Neural progenitor cell (in vitro differentiated cells): ENCODE measurements around the gene ATP10D. TPM values are rescaled to one million over a fixed set of nuclear protein-coding genes. Genes with fewer than 3 reads are reported as not detected.

Experiments used
- DNase-seq: peaks from one replicate; pipeline ENCODE4 v3.0.0-alpha.2; 2016; ENCODE audit warnings: low spot score
- H2AFZ ChIP-seq: fragments of 200-600 bp; sonication (generic); replicated peaks from 2 replicates; pipeline ENCODE4 v1.6.1; 2016; ENCODE audit warnings: antibody characterized with exemption
- H3F3A ChIP-seq: fragments of 200-600 bp; sonication (generic); 2 replicates; pipeline ENCODE4 v1.6.1; 2016; ENCODE audit warnings: antibody characterized with exemption, low read depth
- H3K27ac ChIP-seq: fragments of 200-600 bp; sonication (generic); 2 replicates; pipeline ENCODE4 v1.5.1; 2016; ENCODE audit warnings: mild to moderate bottlenecking
- H3K27me3 ChIP-seq: fragments of 200-600 bp; sonication (generic); 2 replicates; pipeline ENCODE4 v1.6.1; 2016; ENCODE audit warnings: mild to moderate bottlenecking, moderate library complexity
- H3K36me3 ChIP-seq: fragments of 200-600 bp; sonication (generic); 2 replicates; pipeline ENCODE4 v1.5.1; 2016
- H3K4me1 ChIP-seq: fragments of 200-600 bp; sonication (generic); 2 replicates; pipeline ENCODE4 v1.6.1; 2016; ENCODE audit warnings: mixed run types
- H3K4me2 ChIP-seq: fragments of 200-600 bp; sonication (generic); 2 replicates; pipeline ENCODE4 v1.6.1; 2016
- H3K4me3 ChIP-seq: fragments of 200-600 bp; sonication (generic); 2 replicates; pipeline ENCODE4 v1.5.1; 2016
- H3K79me2 ChIP-seq: fragments of 200-600 bp; sonication (generic); 2 replicates; pipeline ENCODE4 v1.6.1; 2016; ENCODE audit warnings: low read depth
- H3K9ac ChIP-seq: fragments of 200-600 bp; sonication (generic); 2 replicates; pipeline ENCODE4 v1.6.1; 2016
- H3K9me3 ChIP-seq: fragments of 200-600 bp; sonication (generic); 2 replicates; pipeline ENCODE4 v1.5.1; 2016; ENCODE audit warnings: low read depth
- H4K20me1 ChIP-seq: fragments of 200-600 bp; sonication (generic); 2 replicates; pipeline ENCODE4 v1.6.1; 2016; ENCODE audit warnings: low read depth
- H3K27ac Mint-ChIP-seq: 3 replicates; pipeline ENCODE4 v1.8.0; 2021; ENCODE audit warnings: mixed read lengths
- H3K27me3 Mint-ChIP-seq: 2 replicates; pipeline ENCODE4 v1.8.0; 2022; ENCODE audit warnings: low read depth, mild to moderate bottlenecking, inconsistent platforms, moderate library complexity, mixed read lengths; ENCODE audit not compliant: insufficient read depth
- H3K36me3 Mint-ChIP-seq: 3 replicates; pipeline ENCODE4 v1.8.0; 2021; ENCODE audit warnings: mixed read lengths
- H3K4me1 Mint-ChIP-seq: 3 replicates; pipeline ENCODE4 v1.8.0; 2021; ENCODE audit warnings: mixed read lengths
- H3K4me3 Mint-ChIP-seq: 3 replicates; pipeline ENCODE4 v1.8.0; 2021; ENCODE audit warnings: mild to moderate bottlenecking, moderate library complexity, mixed read lengths
- H3K9me3 Mint-ChIP-seq: 3 replicates; pipeline ENCODE4 v1.8.0; 2020; ENCODE audit warnings: mixed read lengths
- EZH2 ChIP-seq: fragments of 200-600 bp; sonication (generic); IDR thresholded peaks from 2 replicates; pipeline ENCODE4 v1.6.1; 2017; ENCODE audit warnings: antibody characterized with exemption, mild to moderate bottlenecking, moderate library complexity
- EZH2phosphoT487 ChIP-seq: fragments of 200-600 bp; sonication (generic); IDR thresholded peaks from 2 replicates; pipeline ENCODE4 v1.6.1; 2017; ENCODE audit warnings: antibody characterized with exemption
- total RNA-seq: library from RNA; depleted of rRNA; stranded (reverse); fragments of >200 nt; gene quantifications from 2 replicates; pipeline ENCODE4 v1.2.3, GENCODE V29; 2015; ENCODE audit warnings: low replicate concordance
- TF ChIP-seq, protein P1 (sequence below): fragments of 200-600 bp; sonication (generic); IDR thresholded peaks from 2 replicates; pipeline ENCODE4 v1.5.1; 2017; ENCODE audit warnings: antibody characterized with exemption, mild to moderate bottlenecking

Gene ATP10D
- total RNA-seq, 1 donor from 2014 or later: 8.1 TPM

DNA sequence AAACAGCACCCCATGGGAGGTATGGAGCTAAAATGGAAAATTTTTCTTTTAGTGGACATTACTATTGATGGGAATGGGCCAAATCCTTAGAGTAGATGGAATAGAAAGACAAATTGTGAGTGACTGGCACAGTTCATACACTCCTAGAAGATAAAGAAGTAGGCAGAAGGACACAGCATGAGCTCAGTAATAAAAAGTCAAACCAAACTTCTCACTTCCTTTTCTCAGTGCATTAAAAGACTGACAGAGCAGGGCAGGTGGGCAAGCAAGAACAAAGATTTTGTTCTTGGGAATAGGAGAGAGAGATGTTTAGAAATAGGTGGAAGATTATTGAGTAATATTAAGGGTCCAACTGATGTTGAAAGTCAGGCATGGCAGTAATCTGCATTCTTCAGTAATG lies 132.5 kb downstream of the ATP10D start:
- Histone ChIP-seq H3K4me3 (no peak overlapping the region), H4K20me1 (no peaks in the 10 kb centered on the region), H3K36me3 (no peaks in the 10 kb centered on the region), H3K4me2 (no peak overlapping the region), H3K79me2 (no peaks in the 10 kb centered on the region), H3K27me3 (no peaks in the 10 kb centered on the region), H3K9me3 (no peaks in the 10 kb centered on the region), H3F3A (no peaks in the 10 kb centered on the region), H3K4me1 (no peaks in the 10 kb centered on the region), H3K9ac (no peak overlapping the region), H3K27ac (no peak overlapping the region), H2AFZ (no peak overlapping the region)
- H3K27ac Mint-ChIP-seq: no peak overlapping the region
- H3K4me3 Mint-ChIP-seq: no peak overlapping the region
- H3K4me1 Mint-ChIP-seq: no peaks in the 10 kb centered on the region
- H3K9me3 Mint-ChIP-seq: no peaks in the 10 kb centered on the region
- peaks cover 2% of the 10 kb centered on the region for H3K27me3 Mint-ChIP-seq
- no peak for TF ChIP-seq EZH2phosphoT487
- no peak for DNase-seq
- H3K36me3 Mint-ChIP-seq: no peaks in the 10 kb centered on the region

DNA sequence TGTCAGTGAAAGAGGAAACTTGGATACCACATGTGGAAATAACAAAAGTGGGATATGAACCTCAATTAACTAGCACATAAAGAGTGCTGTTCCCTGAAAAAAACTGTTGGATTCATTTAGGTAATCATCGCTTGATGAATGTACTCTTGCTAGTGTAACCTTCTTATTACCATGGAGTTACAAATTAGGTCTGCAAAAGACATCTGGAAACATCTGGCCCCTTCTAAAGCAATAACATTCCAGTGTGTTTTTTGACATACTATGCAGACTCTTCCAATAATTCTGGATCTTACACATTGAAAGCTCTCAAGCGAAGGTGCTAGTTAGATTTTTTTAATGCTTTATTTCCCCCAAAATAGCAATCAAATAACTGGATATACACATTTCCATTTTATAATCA lies 134.6 kb downstream of the ATP10D start:
- Histone ChIP-seq H3F3A (no peaks in the 10 kb centered on the region), H3K36me3 (no peaks in the 10 kb centered on the region), H3K27ac (no peak overlapping the region), H3K27me3 (no peaks in the 10 kb centered on the region), H3K9ac (no peak overlapping the region), H3K4me1 (no peaks in the 10 kb centered on the region), H3K9me3 (no peaks in the 10 kb centered on the region), H3K4me3 (no peak overlapping the region), H4K20me1 (no peaks in the 10 kb centered on the region), H3K79me2 (no peaks in the 10 kb centered on the region), H2AFZ (no peak overlapping the region), H3K4me2 (no peak overlapping the region)
- no peak overlapping the region for H3K4me3 Mint-ChIP-seq
- no peaks in the 10 kb centered on the region for H3K9me3 Mint-ChIP-seq
- peaks cover 3% of the 10 kb centered on the region for H3K27me3 Mint-ChIP-seq
- DNase-seq: no peak
- H3K4me1 Mint-ChIP-seq: no peaks in the 10 kb centered on the region
- no peak overlapping the region for H3K27ac Mint-ChIP-seq
- H3K36me3 Mint-ChIP-seq: no peaks in the 10 kb centered on the region
- TF ChIP-seq EZH2phosphoT487: no peak
- TF ChIP-seq, protein P1, sequence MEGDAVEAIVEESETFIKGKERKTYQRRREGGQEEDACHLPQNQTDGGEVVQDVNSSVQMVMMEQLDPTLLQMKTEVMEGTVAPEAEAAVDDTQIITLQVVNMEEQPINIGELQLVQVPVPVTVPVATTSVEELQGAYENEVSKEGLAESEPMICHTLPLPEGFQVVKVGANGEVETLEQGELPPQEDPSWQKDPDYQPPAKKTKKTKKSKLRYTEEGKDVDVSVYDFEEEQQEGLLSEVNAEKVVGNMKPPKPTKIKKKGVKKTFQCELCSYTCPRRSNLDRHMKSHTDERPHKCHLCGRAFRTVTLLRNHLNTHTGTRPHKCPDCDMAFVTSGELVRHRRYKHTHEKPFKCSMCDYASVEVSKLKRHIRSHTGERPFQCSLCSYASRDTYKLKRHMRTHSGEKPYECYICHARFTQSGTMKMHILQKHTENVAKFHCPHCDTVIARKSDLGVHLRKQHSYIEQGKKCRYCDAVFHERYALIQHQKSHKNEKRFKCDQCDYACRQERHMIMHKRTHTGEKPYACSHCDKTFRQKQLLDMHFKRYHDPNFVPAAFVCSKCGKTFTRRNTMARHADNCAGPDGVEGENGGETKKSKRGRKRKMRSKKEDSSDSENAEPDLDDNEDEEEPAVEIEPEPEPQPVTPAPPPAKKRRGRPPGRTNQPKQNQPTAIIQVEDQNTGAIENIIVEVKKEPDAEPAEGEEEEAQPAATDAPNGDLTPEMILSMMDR: no peak
- no peak for TF ChIP-seq EZH2

GRCh38 chr4:47621181-47621580 lies 136.1 kb downstream of the ATP10D start:
- H3K4me2 ChIP-seq: no peak overlapping the region
- no peak overlapping the region for H3K27ac ChIP-seq
- Mint-ChIP-seq H3K9me3 (no peaks in the 10 kb centered on the region), H3K4me1 (no peaks in the 10 kb centered on the region), H3K36me3 (no peaks in the 10 kb centered on the region), H3K27ac (no peak overlapping the region), H3K27me3 (peaks cover 3% of the 10 kb centered on the region), H3K4me3 (no peak overlapping the region)
- H3K9me3 ChIP-seq: no peaks in the 10 kb centered on the region
- TF ChIP-seq EZH2 (no peak), EZH2phosphoT487 (no peak)
- no peak overlapping the region for H3K9ac ChIP-seq
- H3K79me2 ChIP-seq: no peaks in the 10 kb centered on the region
- no peaks in the 10 kb centered on the region for H3K4me1 ChIP-seq
- H3K4me3 ChIP-seq: no peak overlapping the region
- H3K36me3 ChIP-seq: no peaks in the 10 kb centered on the region
- DNase-seq: no peak
- H4K20me1 ChIP-seq: no peaks in the 10 kb centered on the region
- H2AFZ ChIP-seq: no peak overlapping the region
- H3F3A ChIP-seq: no peaks in the 10 kb centered on the region
- no peaks in the 10 kb centered on the region for H3K27me3 ChIP-seq

DNA sequence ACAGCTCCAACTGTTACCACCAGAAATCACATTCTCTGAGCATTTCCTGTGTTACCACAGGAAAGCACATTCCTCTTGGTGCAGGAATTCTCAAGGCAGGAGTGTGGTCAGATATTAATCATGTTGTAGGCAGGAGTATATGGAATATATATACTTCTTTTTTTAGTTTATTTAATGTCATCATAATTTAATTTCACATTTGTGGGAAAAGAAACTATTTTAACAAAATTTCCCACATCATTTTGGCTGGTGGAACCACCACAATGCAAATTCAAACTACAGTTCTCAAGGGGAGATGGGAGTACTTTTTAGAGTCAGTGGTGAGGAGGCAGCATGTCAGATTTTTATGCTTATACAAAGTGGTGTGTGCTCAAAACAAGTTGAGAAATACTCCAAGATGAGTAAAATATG lies 139.0 kb downstream of the ATP10D start:
- H3K27ac Mint-ChIP-seq: no peak overlapping the region
- no peaks in the 10 kb centered on the region for H3K4me1 Mint-ChIP-seq
- Histone ChIP-seq H3K27ac (no peak overlapping the region), H3K36me3 (no peaks in the 10 kb centered on the region), H3K9ac (no peak overlapping the region), H3K4me3 (no peak overlapping the region), H2AFZ (no peak overlapping the region), H3F3A (no peaks in the 10 kb centered on the region), H4K20me1 (no peaks in the 10 kb centered on the region), H3K9me3 (no peaks in the 10 kb centered on the region), H3K4me2 (no peak overlapping the region), H3K27me3 (no peaks in the 10 kb centered on the region), H3K79me2 (no peaks in the 10 kb centered on the region), H3K4me1 (no peaks in the 10 kb centered on the region)
- H3K9me3 Mint-ChIP-seq: no peaks in the 10 kb centered on the region
- TF ChIP-seq EZH2phosphoT487: no peak
- TF ChIP-seq, protein P1: no peak
- TF ChIP-seq EZH2: no peak
- H3K4me3 Mint-ChIP-seq: no peak overlapping the region
- no peaks in the 10 kb centered on the region for H3K36me3 Mint-ChIP-seq
- DNase-seq: no peak
- peaks cover 2% of the 10 kb centered on the region for H3K27me3 Mint-ChIP-seq
